Gastrocnemius medialis (tissue), 4 donors: ENCODE results near the gene SERPINB13. TPM values are rescaled to one million over a fixed set of nuclear protein-coding genes. Genes with fewer than 3 reads are reported as not detected.

Experiments
- ATAC-seq, 2 donors: fragments of 150-250 bp; one replicate each; pipeline ENCODE4 v1.9.1; 2016
- DNase-seq, 2 donors: peaks; one replicate each; pipeline ENCODE4 v3.0.0-alpha.2; 2019
- H3K27ac ChIP-seq, 4 donors: fragments of 200-600 bp; sonication (generic); 1 replicate in 1 of 4; 2 replicates in 3 of 4; pipeline ENCODE4 v1.5.1; 2016 to 2018; ENCODE audit warnings: mild to moderate bottlenecking in 2 of 4, moderate library complexity in 1 of 4
- H3K27me3 ChIP-seq, 3 donors: fragments of 200-600 bp; sonication (generic) in 2 of 3; 1 replicate in 1 of 3; 2 replicates in 2 of 3; pipeline versions ENCODE4 v1.5.1 to v1.6.0; 2016 to 2019; ENCODE audit warnings: mild to moderate bottlenecking in 1 of 3, moderate library complexity in 1 of 3
- H3K36me3 ChIP-seq, 2 donors: fragments of 200-600 bp; sonication (generic) in 1 of 2; one replicate each; pipeline ENCODE4 v1.5.1; 2017 to 2018
- H3K4me1 ChIP-seq, 2 donors: fragments of 200-600 bp; sonication (generic) in 1 of 2; one replicate each; pipeline ENCODE4 v1.5.1; 2016 to 2017; ENCODE audit warnings: mild to moderate bottlenecking in 2 of 2
- H3K4me3 ChIP-seq, 4 donors: fragments of 200-600 bp; sonication (generic) in 3 of 4; 1 replicate in 1 of 4; 2 replicates in 3 of 4; pipeline ENCODE4 v1.5.1; 2016 to 2019; ENCODE audit warnings: mild to moderate bottlenecking in 2 of 4
- H3K9me3 ChIP-seq, 3 donors: fragments of 200-600 bp; sonication (generic) in 2 of 3; 1 replicate in 1 of 3; 2 replicates in 2 of 3; pipeline ENCODE4 v1.5.1; 2016 to 2019
- POLR2A ChIP-seq, 2 donors: fragments of 450-650 bp; IDR thresholded peaks; one replicate each; pipeline ENCODE4 v1.6.1; 2017; ENCODE audit warnings: antibody characterized with exemption in 2 of 2, mild to moderate bottlenecking in 2 of 2, moderate library complexity in 2 of 2
- in situ Hi-C, 4 donors: fragments of 200-750 bp; cut with MboI; loops; one replicate each; pipeline versions ENCODE4 v1.15.0 to v1.8.0; 2017; ENCODE audit warnings: low sequenced_read_pairs in 4 of 4
- intact Hi-C: fragments of 100-400 bp; cut with DNase I; formaldehyde crosslinking; loops from one replicate; pipeline ENCODE4 v1.15.1; 2023; ENCODE audit warnings: low total_unique reads
- total RNA-seq, 4 donors: library from RNA; depleted of rRNA; stranded (reverse); fragments of >200 nt; gene quantifications; one replicate each; pipeline versions ENCODE4 v1.1.0 to v1.2.3, GENCODE V29; 2016
- TF ChIP-seq, protein P1 (sequence below), 5 experiments: fragments of 450-650 bp in 3 of 5; fragments of 200-600 bp in 2 of 5; sonication (generic) in 2 of 5; IDR thresholded peaks in 4 of 5; conservative IDR thresholded peaks in 1 of 5; 1 replicate in 4 of 5; 2 replicates in 1 of 5; pipeline ENCODE4 v1.5.1; 2016 to 2019; ENCODE audit warnings: antibody characterized with exemption in 5 of 5, mild to moderate bottlenecking in 3 of 5, moderate library complexity in 3 of 5

Gene SERPINB13
- total RNA-seq, 4 donors from 2014 or later = not detected

DNA sequence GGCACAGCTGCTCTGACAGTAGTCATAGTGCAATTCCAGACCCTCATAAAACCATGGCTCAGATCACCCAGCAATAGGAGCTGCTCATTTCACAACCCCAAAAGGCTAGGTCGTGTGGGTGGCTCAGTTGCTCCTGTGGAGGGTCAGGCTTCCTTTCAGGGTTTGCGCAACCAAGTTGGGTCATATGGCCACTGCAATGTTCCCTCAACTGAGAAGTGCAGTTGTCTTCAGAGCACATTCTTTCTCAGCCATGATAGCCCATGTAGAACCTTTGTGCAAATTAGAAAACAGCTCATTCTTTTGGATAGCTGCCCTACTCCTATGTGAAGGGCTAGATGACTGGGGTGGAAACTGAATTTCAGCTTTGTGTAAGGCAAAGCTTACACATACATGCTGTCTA is 3.2 kb downstream of the SERPINB13 start:
- Histone ChIP-seq H3K4me1 (no peaks in the 10 kb centered on the region), H3K27ac (no peak overlapping the region), H3K9me3 (no peaks in the 10 kb centered on the region), H3K36me3 (no peaks in the 10 kb centered on the region), H3K4me3 (no peak overlapping the region), H3K27me3 (no peaks in the 10 kb centered on the region)
- ATAC-seq (no peak), DNase-seq (no peak)
- in situ Hi-C loops = no loop called here
- TF ChIP-seq, protein P1, sequence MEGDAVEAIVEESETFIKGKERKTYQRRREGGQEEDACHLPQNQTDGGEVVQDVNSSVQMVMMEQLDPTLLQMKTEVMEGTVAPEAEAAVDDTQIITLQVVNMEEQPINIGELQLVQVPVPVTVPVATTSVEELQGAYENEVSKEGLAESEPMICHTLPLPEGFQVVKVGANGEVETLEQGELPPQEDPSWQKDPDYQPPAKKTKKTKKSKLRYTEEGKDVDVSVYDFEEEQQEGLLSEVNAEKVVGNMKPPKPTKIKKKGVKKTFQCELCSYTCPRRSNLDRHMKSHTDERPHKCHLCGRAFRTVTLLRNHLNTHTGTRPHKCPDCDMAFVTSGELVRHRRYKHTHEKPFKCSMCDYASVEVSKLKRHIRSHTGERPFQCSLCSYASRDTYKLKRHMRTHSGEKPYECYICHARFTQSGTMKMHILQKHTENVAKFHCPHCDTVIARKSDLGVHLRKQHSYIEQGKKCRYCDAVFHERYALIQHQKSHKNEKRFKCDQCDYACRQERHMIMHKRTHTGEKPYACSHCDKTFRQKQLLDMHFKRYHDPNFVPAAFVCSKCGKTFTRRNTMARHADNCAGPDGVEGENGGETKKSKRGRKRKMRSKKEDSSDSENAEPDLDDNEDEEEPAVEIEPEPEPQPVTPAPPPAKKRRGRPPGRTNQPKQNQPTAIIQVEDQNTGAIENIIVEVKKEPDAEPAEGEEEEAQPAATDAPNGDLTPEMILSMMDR (IDR thresholded peaks at IDR 0.05 in 4 of 5, conservative IDR thresholded peaks at IDR 0.05 in 1 of 5) = no peak
- no peak for TF ChIP-seq POLR2A (IDR thresholded peaks at IDR 0.05)
- intact Hi-C loops = no loop called here

DNA sequence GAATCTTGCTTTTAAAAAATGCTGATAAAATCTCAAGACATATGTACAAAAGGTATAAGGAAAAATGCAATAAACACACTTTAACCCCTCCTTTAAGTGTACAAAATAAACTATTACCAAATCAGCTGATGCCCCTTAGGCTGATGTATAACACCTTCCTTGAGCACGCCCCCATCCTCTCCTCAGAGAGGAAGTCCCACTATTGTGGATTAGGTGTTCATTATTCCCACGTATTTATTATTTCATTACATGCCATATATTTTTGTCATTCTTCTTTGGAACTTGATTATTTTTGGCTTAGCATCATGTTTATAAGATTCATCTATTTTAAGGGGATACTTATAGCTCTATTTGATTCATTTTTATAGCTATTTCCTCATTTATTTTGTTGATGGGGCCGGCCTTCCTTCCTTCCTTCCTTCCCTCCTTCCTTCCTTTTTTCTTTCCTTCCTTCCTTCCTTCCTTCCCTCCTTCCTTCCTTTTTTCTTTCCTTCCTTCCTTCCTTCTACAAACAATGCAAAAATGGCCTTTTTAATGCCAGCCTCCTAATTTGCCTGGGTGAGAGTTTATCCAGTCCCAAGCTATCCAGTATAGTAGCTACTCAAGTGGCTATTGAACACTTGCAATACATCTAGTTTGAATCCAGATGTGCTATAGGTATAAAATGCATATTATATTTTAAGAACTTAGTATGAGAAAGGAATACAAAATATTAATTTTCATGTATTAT is 4.0 kb downstream of the SERPINB13 start:
- Histone ChIP-seq H3K27ac (no peak overlapping the region), H3K27me3 (no peaks in the 10 kb centered on the region), H3K4me1 (no peaks in the 10 kb centered on the region), H3K4me3 (no peak overlapping the region), H3K9me3 (no peaks in the 10 kb centered on the region), H3K36me3 (no peaks in the 10 kb centered on the region)
- in situ Hi-C loops (no loop called here), intact Hi-C loops (no loop called here)
- TF ChIP-seq POLR2A (IDR thresholded peaks at IDR 0.05) = no peak
- no peak for DNase-seq
- no peak for ATAC-seq

DNA sequence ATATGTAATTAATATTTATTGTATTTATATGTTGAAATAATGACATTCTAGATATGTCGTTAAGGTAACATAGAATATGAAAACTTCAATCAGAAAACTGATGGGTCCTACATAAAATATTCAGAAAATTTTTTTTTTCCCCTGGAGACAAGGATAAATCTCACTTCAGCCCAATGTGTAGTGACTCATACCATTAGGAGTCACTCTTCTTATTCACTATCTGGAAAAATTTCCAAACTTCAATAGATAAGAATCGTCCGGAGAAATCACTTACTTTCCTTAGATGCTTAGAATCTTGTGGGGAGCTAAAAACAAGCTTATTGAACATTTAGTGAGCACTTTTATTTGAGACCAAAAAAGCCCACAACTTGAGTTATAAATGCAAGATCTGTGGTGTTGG is 4.6 kb downstream of the SERPINB13 start:
- H3K4me1 ChIP-seq = no peaks in the 10 kb centered on the region
- no peaks in the 10 kb centered on the region for H3K9me3 ChIP-seq
- no peak overlapping the region for H3K4me3 ChIP-seq
- no peak for TF ChIP-seq POLR2A (IDR thresholded peaks at IDR 0.05)
- TF ChIP-seq, protein P1 (IDR thresholded peaks at IDR 0.05 in 4 of 5, conservative IDR thresholded peaks at IDR 0.05 in 1 of 5) = no peak
- ATAC-seq (no peak), DNase-seq (no peak)
- no peaks in the 10 kb centered on the region for H3K27me3 ChIP-seq
- in situ Hi-C loops (no loop called here), intact Hi-C loops (no loop called here)
- no peaks in the 10 kb centered on the region for H3K36me3 ChIP-seq
- H3K27ac ChIP-seq = no peak overlapping the region

DNA sequence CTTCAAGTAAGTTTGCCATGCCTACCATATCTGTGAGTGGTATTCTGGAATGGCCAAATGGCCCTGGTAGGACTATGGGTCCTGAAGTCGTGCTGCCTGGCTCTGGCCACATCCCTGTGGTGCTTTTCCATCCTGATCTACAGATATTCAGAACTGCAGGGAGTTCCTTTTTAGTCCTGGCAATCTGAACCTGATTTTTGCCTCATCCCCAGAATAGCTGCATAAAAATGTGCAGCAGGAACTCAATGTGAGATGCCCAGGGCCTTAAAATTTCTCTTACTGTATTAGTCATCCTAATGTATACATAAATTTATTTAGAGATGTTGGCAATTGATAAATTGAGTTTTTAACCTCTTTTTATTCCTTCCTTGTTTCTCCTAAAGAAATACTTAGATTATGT is 5.3 kb downstream of the SERPINB13 start:
- H3K4me3 ChIP-seq = no peak overlapping the region
- TF ChIP-seq, protein P1 (IDR thresholded peaks at IDR 0.05 in 4 of 5, conservative IDR thresholded peaks at IDR 0.05 in 1 of 5) = no peak
- no peak for TF ChIP-seq POLR2A (IDR thresholded peaks at IDR 0.05)
- DNase-seq (no peak), ATAC-seq (no peak)
- in situ Hi-C loops = no loop called here
- H3K36me3 ChIP-seq = no peaks in the 10 kb centered on the region
- H3K9me3 ChIP-seq = no peaks in the 10 kb centered on the region
- no peak overlapping the region for H3K27ac ChIP-seq
- H3K27me3 ChIP-seq = no peaks in the 10 kb centered on the region
- intact Hi-C loops = no loop called here
- H3K4me1 ChIP-seq = no peaks in the 10 kb centered on the region

- in situ Hi-C loops = no loop called here
- intact Hi-C loops = no loop called here
Measured at GRCh38 chr18:63596964-63597363, 9.8 kb downstream of the SERPINB13 start.

More at GRCh38 chr18:63596964-63597363, 9.8 kb downstream of the SERPINB13 start:
- no peak for DNase-seq
- no peak overlapping the region for H3K4me3 ChIP-seq
- TF ChIP-seq POLR2A (IDR thresholded peaks at IDR 0.05) = no peak
- TF ChIP-seq, protein P1 (IDR thresholded peaks at IDR 0.05 in 4 of 5, conservative IDR thresholded peaks at IDR 0.05 in 1 of 5) = no peak
- no peaks in the 10 kb centered on the region for H3K4me1 ChIP-seq
- H3K9me3 ChIP-seq = no peaks in the 10 kb centered on the region
- no peaks in the 10 kb centered on the region for H3K27me3 ChIP-seq
- H3K36me3 ChIP-seq = no peaks in the 10 kb centered on the region
- H3K27ac ChIP-seq = no peak overlapping the region
- no peak for ATAC-seq
